RWPE1 (cell line): ENCODE results near the gene FRMD4A.

Experiments
- CTCF ChIA-PET: fragments of 350-600 bp; sonication (Branson Sonifier 250); formaldehyde crosslinking; extraction: SDS; loops from one replicate; lab custom pipeline; 2021; lab: Yijun Ruan, JAX
- POLR2A ChIA-PET: fragments of 400-600 bp; formaldehyde crosslinking; extraction: SDS; loops from one replicate; lab custom pipeline; 2020; ENCODE audit warnings: antibody characterized with exemption; ENCODE audit not compliant: low non-redundant PET; lab: Yijun Ruan, JAX
- DNase-seq: peaks from one replicate; pipeline ENCODE4 v3.0.0; 2012; ENCODE audit warnings: low spot score
- H3K27ac ChIP-seq: fragments of 450-650 bp; 2 replicates; pipeline ENCODE4 v1.5.1; 2017
- TF ChIP-seq, protein P1 (sequence below): fragments of 450-650 bp; conservative IDR thresholded peaks from 2 replicates; pipeline ENCODE4 v1.5.1; 2017; ENCODE audit warnings: low read depth, mild to moderate bottlenecking

The FRMD4A gene

GRCh38 chr10:14371581-14371980, 40.9 kb upstream of the FRMD4A start:
- ChIA-PET CTCF (interaction anchor here (0.5 to 0.6 kb wide), 2 partner anchors 29 to 1345 kb away, joined by 3 read pairs; no protein-coding TSS in a partner anchor), POLR2A (no interaction called here)
- no peak for DNase-seq
- TF ChIP-seq, protein P1, sequence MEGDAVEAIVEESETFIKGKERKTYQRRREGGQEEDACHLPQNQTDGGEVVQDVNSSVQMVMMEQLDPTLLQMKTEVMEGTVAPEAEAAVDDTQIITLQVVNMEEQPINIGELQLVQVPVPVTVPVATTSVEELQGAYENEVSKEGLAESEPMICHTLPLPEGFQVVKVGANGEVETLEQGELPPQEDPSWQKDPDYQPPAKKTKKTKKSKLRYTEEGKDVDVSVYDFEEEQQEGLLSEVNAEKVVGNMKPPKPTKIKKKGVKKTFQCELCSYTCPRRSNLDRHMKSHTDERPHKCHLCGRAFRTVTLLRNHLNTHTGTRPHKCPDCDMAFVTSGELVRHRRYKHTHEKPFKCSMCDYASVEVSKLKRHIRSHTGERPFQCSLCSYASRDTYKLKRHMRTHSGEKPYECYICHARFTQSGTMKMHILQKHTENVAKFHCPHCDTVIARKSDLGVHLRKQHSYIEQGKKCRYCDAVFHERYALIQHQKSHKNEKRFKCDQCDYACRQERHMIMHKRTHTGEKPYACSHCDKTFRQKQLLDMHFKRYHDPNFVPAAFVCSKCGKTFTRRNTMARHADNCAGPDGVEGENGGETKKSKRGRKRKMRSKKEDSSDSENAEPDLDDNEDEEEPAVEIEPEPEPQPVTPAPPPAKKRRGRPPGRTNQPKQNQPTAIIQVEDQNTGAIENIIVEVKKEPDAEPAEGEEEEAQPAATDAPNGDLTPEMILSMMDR: no peak
- H3K27ac ChIP-seq: no peak overlapping the region

GRCh38 chr10:14370894-14371293, 40.2 kb upstream of the FRMD4A start:
- TF ChIP-seq, protein P1: no peak
- H3K27ac ChIP-seq: no peak overlapping the region
- DNase-seq: no peak
- CTCF ChIA-PET: interaction anchor here (0.5 to 0.6 kb wide), 2 partner anchors 29 to 1346 kb away, joined by 3 read pairs; no protein-coding TSS in a partner anchor
- POLR2A ChIA-PET: no interaction called here

DNA sequence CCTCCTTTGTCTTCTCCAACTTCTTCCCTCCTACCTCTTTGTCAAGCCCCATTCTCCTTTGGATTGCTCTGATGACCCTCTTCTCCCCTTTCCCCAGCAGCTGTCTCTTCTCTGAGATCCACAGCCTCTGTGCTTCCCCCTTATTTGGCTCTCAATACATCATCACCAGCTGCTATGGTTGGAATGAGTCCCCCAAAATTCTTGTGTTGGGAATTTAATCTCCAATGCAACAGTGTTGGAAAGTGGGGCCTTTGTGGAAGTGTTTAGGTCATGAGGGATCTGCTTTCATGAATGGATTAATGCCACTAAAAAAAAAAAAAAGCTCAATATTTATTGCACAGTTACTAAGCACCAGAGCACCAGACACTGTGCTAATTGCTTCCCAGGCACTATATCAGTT, 39.2 kb upstream of the FRMD4A start:
- no peak for DNase-seq
- TF ChIP-seq, protein P1: no peak
- ChIA-PET CTCF (no interaction called here), POLR2A (no interaction called here)
- no peak overlapping the region for H3K27ac ChIP-seq

GRCh38 chr10:14366760-14367159, 36.0 kb upstream of the FRMD4A start:
- POLR2A ChIA-PET: no interaction called here
- TF ChIP-seq, protein P1: no peak
- DNase-seq: no peak
- CTCF ChIA-PET: no interaction called here
- H3K27ac ChIP-seq: no peak overlapping the region

DNA sequence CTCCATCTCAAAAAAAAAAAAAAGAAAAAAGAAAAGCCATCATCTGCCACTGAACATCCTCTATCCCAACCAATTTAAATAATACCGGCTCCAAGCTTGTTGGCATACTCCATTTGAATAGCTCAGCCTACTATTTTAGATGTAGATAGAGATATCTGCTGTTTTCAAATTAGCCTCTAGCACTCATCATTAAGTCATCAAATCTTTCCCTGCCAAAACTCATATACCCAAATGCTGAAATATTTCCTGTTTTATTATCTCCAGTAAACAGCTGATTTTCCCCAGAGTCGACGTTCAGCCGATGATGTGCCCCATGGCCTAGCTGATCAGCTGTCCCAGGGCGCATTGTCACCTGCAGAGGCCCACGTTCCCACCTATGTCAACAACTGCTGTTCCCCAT, 34.5 kb upstream of the FRMD4A start:
- no peak for DNase-seq
- POLR2A ChIA-PET: no interaction called here
- TF ChIP-seq, protein P1: no peak
- no peak overlapping the region for H3K27ac ChIP-seq
- CTCF ChIA-PET: no interaction called here

GRCh38 chr10:14362104-14362503, 31.4 kb upstream of the FRMD4A start:
- no peak overlapping the region for H3K27ac ChIP-seq
- POLR2A ChIA-PET: no interaction called here
- TF ChIP-seq, protein P1: no peak
- CTCF ChIA-PET: no interaction called here
- no peak for DNase-seq
